Stimulated activated CD8-positive, alpha-beta memory T cell treated with anti-CD3 and anti-CD28 coated beads, Interleukin-7, amount 100 ng/mL, for 4 hours (primary cell): ENCODE measurements around the gene BORCS5.
"Not testable (repeated sequence)": the region's sequence is repeated elsewhere in the genome, so short reads cannot be mapped to it uniquely, and the experiment has no call there.

Source experiments
- DNase-seq, 2 donors: peaks; one replicate each; pipeline ENCODE4 v3.0.0-alpha.2; 2020; ENCODE audit warnings: low read depth in 2 of 2

The BORCS5 gene

DNA sequence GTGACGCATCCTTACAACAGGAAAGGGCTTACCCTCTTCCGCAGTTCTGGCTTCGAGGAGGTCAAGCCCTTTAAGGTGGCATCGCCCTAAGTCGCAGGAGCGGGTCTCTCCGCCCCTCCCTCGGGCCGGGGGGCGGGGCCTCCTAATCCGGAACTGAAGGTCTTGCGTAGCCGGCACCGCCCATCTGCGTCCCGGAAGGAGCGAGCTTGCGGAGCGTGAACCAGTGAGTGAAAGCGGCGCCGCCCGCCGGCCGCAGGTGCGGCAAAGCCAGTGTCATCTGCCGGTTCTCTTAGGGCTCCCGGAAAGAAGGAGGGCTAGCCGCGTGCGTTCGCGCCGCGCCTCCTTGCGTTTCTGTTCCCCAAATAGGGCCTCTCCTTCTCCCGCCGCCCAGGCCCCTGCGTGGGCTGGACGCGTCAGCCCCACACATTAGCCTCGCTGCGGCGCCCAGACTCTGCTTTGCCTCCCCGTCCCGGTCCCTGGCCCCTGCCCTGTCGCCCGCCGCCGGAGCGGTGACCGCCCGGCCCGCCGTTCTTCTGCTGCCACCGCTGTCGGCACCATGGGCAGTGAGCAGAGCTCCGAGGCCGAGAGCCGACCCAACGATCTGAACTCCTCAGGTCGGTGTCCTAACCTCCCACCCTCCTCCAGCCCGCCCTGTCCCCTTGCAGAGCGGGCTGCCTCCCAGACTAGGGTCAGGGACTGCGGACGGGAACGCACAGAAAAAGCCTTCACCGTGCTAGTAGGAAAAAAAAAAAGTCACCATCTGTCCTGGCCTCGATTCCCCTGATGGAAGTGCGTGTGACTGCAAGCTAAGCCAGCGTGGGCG, at the start of gene BORCS5:
Gene BORCS5 (plus strand): TSS at position 183 of the 823 bp plus-strand sequence. CDS start 374 bp downstream, at position 557.
- peak; percentile 93 to 99 for DNase-seq

GRCh38 chr12:12310695-12311094, 46.2 kb upstream of the BORCS5 start:
- not testable (repeated sequence) for DNase-seq

- DNase-seq, result no peak
These were observed 41.0 kb upstream of the BORCS5 start for GRCh38 chr12:12315838-12316237.

DNA sequence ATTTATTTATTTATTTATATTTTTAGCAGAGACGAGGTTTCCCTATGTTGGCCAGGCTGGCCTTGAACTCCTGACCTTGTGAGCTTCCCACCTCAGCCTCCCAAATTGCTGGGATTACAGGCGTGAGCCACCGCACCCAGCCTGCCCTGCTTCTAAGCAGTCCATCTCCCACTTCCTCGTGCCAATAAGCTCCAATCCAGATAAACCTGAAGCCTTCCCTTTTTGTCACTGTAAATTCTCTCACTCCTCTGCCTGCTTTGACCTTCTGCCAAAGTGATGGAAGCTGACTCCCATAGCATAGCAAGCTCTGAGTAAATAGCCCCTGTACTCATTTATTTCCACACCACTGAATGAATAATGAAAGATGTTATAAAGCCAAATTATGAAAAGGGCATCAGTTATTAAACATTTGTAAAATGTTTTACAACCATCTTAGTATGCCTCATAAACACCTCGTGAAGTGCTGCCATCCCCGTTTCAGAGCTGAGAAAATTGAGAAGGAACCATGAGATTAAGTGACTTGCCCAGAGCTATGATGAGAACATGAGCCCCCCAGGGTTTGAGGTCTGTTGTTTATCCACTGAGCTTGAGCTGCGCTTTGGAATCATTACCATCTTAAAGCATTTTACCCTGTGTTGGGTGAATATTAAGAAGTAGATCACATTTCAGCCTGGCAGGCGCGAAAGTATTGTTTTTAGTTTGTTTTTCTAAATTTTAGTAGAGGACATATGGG, 37.3 kb upstream of the BORCS5 start:
- DNase-seq, result no peak

GRCh38 chr12:12323118-12323517, 33.8 kb upstream of the BORCS5 start:
- no peak for DNase-seq

DNA sequence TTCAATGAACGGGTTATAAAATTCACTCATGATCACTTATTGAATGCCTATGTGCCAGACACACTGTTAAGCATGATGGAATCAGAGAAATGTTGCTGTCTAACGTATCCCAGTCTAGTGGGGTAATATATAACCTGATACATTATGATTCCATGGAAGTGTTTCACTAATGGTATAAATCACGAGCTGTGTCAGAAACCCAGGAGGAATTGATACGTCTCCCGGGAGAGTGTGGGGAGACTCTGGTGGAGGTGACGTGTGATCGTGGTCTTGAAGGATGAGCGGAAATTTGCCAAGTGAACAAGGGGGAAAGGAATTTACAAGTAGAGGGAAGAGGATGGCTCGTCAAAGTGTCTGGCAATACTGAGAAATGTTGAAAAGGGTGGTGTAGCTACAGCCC, 33.3 kb upstream of the BORCS5 start:
- no peak for DNase-seq

DNA sequence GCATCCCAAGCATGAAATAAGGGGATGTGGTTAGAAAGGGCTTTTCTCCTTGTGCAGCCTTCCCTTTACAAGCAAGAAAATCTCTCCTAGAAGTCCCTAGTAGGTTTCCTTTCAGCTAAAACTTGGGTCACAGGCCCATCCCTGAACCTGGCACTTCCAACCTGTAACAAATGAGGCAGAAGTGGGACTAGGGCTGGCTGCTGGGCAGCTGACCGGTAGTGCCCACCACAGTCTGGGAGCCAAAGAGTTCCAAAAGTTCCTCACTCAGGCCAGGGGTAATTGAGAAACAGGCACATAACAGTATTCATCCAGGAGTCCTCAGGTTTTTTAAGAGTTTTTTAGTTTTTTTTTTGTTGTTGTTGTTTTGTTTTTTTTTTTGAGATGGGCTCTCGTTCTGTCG, 30.6 kb upstream of the BORCS5 start:
- no peak for DNase-seq

DNA sequence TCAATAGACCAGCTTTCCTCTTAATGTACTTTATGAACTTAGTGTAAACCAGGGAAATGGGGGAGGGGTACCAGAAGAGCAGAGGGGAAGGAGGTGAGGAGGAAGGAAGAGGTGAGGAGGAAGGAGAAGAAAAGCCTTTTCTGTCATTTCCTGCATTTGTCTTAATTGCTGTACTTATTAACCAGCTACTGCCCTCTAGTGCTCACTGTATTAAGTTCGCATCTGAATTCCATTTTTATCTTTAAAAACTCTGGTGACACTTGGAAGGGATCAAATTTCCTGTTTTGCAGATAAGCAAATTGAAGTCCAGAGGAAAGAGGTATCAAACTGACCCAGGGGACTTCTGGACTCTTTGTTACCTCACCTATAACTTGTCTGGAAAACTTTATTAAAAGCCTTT, 29.1 kb upstream of the BORCS5 start:
- DNase-seq, result no peak

GRCh38 chr12:12331244-12331771, 25.6 kb upstream of the BORCS5 start:
- DNase-seq, result no peak

GRCh38 chr12:12331896-12332295, 25.0 kb upstream of the BORCS5 start:
- DNase-seq, result no peak

- DNase-seq, result no peak
These were observed 23.2 kb upstream of the BORCS5 start for GRCh38 chr12:12333407-12334366.

- peak; percentile 27 to 45 for DNase-seq
These were observed 22.4 kb upstream of the BORCS5 start for GRCh38 chr12:12334367-12335040.

DNA sequence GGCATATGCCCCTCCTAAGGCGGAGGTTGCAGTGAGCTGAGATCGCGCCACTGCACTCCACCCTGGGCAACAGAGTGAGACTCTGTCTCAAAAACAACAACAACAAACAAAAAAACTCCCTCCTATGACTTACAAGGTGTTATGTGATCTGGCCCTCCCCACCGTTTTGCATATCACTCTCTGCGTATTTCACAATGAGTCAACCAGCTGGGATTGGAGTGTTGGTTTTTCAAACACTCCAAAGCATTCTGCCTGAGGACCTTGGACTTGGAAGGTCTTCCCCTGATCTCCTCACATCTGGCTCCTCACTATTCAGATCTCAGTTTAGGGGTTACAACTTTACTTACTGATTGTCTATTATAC, 20.8 kb upstream of the BORCS5 start:
- no peak for DNase-seq

GRCh38 chr12:12336511-12336910, 20.4 kb upstream of the BORCS5 start:
- DNase-seq, result no peak

GRCh38 chr12:12338527-12339168, 18.2 kb upstream of the BORCS5 start:
- no peak for DNase-seq

DNA sequence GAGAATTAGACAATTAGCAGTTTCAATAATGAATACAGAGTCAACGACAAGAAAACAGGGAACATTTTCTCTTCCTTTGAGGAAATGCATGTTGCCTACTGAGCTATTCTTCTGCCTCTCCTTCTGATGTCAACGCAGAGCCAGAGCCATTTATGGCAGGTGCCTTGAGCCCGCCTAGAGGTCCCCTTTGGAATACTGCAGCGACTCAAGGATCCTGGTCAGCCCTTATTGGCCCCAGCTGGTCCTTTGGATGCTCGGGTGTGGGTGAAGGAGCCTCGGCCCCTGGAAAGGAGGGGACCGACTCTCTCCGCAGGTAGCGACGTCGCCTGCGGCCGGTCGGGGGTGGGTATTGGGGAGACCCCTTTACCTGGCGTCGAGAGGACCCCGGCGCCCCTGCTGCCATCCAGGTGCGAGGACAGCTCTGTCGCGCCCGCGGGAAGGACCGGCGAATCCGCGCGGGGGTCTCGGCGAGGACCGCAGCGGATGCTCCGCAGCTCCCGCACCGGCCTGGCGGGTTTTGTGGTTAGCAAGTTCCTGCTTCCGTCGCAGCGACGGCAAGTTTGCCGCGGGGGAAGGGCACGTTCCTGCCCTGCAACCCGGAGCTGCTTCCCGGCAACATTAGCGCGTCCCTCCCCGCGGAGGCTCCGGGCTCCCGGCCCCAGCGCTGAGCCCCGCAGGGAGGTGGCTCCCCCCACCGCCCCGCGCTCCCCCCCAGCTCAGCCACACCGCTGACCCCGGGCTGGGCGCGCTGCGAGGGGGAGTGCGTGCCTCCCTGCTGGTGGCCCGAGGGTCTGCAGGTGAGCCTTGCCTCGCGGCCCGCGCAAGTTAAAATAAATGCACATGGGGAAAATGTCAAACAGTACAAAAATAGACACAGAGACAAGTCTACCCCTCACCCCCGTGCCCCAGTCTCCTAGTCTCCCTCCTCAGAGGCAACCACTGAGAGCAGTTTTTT, 6.9 kb upstream of the BORCS5 start, which contains the start of gene MANSC1:
Gene MANSC1 (minus strand): TSS at position 532 of the 955 bp plus-strand sequence. CDS start 6,928 bp downstream, outside the sequence.
- peak in 1 of 2 donors; percentile 21 for DNase-seq

DNA sequence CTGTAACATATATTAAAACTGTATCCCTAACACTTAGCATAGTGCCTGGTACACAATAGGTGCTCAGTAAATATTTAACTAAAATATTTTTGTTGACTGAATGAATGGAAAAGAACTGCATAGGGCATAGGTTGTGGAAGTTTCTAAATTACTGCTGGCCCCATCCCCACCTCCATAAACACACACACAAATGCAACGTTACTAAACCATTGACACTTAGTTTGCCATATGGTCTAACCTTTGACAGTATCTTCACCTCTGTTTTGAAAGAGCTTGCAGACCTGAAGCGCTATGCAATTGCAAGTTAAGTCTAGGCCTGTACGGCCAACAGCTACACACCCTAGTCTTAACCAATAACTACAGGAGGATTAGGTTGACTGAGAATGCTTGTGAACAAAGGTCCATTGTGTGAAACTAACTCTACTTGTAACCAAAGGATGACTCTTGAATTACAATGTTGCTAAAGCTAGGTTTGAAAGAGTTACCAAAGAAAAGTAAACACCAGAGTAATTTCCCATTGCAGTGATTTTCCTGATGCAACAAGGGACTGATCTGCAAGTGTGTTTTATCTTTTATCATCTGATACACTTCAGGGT, 5.9 kb upstream of the BORCS5 start:
- no peak for DNase-seq

- DNase-seq, result not testable (repeated sequence)
These were observed 5.3 kb upstream of the BORCS5 start for GRCh38 chr12:12351468-12352185.
